HG03558 (cell line): ENCODE data around the gene A1BG.
A peak's percentile ranks its signal among the peaks of the same experiment; 100 is the strongest.
"Not testable (repeated sequence)": the region's sequence is repeated elsewhere in the genome, so short reads cannot be mapped to it uniquely, and the experiment has no call there.

Source experiments
- ATAC-seq: cut with Tn5 transposase; IDR thresholded peaks from one replicate; pipeline ENCODE4 v1.9.1; 2021; ENCODE audit warnings: moderate number of reproducible peaks; ENCODE audit not compliant: unreplicated experiment; ENCODE audit errors: extremely low read depth

A1BG gene

DNA sequence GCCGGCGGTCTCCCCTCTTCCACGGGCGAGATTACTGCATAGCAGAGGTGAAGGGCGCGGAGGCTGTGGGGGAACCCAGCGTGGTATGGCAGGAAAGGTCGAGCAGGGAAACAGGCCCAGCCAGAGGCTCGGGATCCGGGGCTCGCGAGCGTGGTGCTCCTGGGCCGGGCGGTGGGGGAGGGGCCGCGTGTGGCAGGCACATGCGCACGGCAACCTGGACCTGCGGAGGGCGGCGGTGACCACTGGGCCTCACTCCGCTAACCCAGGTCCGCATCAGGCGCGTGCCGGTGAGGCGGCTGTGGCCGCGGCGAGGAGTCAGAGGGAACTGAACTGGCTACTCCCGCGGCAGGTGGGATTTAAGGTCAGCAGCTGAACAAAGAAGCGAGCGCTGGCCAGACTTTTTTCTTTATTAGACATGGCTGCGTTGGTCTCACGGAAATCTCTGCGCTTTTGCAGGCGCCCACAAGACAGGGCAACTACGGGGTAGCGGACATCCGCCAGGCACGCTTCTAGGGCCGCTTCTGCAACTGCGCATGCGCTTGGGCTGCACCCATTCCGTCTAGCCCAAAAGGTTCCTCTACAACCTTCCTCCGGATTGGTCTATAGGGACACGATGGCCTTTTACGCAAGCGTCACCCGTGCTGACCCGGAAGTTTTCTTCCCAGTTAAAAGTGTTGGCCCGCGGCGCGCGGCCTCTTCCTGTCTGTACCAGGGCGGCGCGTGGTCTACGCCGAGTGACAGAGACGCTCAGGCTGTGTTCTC lies 33.5 kb upstream of the A1BG start, which contains the start of gene RPS5:
Gene RPS5 (plus strand): TSS at position 694 of the 762 bp plus-strand sequence. CDS start 869 bp downstream, outside the sequence.
- ATAC-seq = peak; percentile 64

DNA sequence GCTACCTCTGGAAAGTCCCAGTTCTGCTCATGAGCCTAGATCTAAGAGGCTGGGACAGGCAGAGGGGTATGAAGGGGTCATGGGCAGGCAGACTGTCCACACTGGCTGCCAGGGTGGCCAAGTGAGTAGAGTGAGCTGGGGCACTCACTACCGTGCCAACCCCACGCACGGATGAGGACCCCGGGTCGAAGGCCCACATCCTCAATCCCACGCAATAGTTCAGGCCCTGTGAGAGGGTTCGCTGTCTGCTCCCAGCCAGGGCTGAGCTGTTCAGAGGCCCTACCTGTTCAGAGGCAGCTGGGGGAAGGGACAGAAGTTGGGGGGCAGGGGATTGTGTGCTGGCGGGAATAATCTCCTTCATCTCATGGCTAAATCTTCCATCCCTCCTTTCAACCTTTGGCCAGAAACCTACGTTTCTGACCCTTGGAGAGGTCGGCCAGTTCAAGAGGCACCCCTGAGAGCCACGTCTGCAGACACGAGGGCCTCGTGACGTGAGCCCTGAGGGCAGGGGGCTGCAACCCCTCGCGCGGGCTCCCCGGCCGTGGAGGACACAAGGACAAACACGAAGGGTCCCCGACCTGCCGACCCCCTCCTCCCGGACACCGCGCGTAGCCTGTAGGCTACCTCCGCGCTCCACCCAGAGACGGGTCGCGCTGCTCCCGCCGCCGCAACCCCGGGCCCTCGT lies 32.7 kb upstream of the A1BG start:
- ATAC-seq = no peak

DNA sequence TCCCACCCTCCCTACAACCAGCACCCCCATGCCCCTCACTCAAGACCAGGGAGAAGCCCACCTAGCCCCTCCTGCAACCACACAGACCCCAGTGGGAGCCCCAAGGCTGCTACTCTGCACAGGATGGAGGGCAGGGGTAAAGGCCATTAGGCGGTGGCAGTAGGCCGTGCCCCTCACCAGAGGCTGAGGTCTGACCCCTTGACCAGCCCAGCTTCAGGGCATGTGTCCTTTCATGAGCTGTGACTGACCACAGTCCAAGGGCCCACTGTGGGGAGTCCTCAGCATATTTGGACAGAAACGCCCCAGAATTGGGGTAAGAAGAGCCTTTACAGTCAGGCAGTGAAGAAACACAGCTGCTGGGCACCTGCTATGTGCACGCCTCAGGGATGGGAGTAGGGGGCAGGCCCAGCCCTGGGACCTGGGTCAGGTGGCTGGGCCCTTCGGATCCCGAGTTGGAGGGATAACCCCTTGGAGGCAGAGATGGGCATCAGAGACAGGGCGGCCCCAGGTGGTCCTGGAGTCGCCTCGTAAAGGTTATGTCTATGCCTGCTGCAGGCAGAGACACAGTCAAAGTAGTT lies 32.1 kb upstream of the A1BG start:
- no peak for ATAC-seq

DNA sequence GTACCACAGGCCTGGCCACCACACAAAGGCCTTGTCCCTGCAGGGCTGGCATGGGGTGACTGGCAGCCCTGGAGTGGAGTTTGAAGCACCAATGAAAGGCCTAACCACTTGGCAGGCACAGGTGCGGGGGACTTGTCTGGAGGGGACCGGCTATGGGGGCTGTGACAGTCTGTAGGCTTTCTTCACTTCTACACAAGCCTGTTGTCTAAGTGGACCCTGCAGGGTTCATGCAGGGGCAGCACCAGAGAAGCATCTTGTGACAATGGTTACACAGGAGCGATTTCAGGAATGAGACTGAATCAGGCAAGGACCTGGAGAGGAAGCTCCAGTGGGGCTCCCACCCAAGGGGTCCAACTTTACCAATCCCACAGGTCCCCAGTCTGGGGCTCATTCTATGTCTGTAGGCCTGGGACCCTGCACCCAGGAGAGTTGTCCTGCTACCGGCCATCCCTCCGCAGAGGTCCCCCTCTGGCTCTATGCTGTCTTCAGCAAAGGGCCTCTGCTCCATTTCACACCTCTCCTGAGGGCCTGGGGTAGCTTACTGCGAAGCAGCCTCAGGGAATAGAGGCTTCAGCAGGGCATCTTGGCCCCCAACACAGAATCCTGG lies 29.8 kb upstream of the A1BG start:
- no peak for ATAC-seq

DNA sequence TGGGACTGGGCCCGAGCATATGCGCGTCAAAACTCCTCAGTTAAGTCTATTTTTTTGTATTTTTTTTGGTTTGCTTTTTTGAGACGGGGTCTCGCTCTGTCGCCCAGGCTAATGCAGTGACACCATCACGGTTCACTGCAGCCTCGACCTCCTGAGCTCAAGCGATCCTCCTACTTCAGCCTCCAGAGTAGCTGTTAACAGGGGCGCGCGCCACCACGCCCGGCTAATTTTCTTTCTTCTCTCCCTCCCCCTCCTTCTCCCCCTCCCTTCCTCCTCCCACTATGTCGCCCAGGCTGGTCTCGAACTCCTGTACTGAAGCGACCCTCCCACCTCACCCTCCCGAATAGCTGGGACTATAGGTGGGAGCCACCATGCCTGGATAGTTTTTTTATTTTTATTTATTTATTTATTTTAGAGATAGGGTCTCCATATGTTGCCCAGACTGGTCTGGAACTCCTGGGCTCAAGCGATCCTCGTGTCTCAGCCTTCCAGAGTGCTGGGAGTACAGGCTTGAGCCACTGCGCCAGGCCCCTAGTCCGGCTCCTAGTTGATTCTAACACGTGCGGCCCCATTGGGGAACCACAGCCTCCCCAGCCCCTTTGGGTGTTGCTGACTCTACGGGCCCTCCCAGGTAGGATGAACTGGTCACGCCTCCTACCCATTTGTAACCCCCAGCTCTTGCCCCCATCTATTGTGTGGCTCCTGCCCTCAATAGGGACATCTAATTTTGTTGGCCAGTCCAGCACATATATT lies 28.3 kb upstream of the A1BG start:
- no peak for ATAC-seq

DNA sequence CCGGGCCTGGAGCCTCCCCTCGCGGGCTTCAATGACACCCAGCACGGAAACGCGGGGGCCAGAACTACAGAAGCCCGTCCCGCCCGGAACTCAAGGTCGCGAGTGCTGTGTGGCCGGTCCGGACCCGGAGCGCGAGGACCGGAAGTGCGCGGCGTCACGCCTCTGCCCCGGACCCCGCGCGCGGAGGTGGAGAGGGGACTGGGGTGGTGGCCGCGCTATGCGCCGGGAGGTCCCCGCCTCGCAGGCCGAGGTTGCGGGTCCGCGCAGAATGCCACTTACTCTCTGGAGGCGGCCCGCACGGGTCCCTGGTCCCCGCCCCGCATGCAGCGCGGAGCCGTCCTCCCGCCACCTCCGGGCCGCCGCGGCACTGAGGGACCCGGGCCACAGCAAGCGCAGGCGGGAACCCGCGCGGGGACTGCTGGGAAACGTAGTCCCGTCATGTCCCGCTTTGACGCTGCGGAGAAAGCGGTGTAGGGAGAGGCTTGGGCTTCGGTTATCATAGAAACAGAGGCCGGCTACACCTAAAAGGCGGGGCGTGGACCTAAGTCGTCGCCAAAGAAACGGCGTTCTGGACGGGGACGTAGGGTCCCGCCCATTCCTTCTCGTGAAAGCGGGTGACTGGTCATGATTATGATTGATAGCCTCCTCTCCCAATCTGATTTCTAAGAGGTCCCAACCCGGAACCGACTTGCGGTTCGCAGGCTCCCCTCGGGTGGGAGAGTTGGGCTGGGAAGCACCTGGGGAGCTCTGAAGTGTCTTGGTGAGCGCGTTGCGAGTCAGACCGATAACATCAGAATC lies 27.6 kb upstream of the A1BG start, which contains the start of gene ZNF837:
Gene ZNF837 (minus strand): TSS at position 369 of the 798 bp plus-strand sequence. CDS start 11,698 bp downstream, outside the sequence.
- ATAC-seq = peak; percentile 70

DNA sequence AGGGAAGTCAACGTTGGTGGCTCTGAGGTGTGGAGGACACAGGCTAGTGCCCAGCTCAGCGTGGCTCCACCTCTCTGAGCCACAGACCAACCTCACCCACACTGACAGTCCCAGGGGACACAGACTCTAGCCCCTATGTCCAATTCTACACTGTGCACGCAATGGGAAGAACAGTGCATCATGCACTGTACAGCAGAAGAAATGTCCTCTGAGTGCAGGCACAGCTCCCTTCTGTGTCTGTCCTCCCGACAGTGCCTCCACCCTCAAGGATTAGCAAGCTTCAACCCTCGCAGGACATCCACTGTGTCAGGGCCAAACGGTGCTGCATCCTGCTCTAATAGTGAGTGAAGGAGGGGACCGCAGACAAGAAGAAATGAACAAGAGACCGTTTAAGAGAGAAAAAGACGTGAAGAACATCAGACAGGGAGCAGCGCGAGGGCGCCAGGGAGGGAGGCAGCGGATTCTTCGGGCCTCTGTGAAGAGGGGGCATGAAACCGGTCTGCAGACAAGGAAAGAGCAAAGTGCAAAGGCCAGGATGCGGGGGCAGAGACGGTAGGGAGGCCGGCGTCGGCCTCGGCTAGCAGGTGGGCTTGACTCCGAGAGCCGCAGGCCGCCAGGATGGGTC lies 26.9 kb upstream of the A1BG start:
- ATAC-seq = no peak

DNA sequence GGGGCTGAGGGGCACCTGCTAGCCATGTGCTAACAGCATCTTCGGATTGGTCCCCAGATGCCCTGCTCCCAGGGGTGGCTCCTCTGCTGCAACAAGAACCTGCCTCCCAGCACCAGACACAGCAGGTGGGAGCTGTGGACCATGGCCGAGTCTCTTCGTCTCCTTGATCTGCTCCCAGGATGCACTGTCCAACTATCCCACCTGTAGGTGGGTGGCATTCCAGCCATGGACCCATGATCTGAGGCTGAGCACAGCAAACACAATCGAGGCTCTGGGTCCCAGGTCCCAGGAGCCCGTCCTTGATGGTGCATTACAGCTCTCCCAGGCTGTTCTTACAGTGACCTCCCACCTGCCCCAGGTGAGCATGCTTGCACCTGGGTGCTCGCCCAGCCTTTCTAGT lies 26.0 kb upstream of the A1BG start:
- ATAC-seq = no peak

DNA sequence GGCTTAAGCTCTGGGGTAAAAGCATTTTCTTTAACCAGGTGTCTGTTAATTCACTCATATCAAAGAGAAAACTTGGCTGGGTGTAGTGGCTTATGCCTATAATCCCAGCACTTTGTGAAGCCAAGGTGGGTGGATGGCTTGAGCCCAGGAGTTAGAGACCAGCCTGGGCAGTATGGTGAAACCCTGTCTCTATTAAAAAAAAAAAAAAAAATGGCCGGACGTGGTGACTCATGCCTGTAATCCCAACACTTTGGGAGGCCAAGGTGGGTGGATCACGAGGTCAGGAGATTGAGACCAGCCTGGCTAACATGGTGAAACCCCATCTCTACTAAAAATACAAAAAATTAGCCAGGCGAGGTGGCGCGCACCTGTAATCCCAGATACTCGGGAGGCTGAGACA lies 23.4 kb upstream of the A1BG start:
- ATAC-seq = not testable (repeated sequence)

DNA sequence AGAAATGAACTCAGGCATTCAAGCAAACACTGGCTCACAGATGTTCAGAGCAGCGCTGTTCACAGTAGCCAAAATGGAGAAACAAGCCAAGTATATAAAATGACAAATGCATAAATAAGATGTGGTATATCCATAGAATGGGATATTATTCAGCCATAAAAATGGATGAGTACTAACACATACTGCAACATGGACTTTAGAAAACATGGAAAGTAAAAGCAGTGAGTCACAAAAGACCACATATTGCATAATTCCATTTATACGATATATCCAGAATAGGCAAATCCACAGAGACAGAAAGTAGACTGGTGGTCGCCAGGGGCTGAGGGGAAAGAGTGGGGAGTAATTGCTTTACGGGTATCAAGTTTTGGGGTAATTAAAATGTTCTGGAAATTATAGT lies 20.9 kb upstream of the A1BG start:
- no peak for ATAC-seq

DNA sequence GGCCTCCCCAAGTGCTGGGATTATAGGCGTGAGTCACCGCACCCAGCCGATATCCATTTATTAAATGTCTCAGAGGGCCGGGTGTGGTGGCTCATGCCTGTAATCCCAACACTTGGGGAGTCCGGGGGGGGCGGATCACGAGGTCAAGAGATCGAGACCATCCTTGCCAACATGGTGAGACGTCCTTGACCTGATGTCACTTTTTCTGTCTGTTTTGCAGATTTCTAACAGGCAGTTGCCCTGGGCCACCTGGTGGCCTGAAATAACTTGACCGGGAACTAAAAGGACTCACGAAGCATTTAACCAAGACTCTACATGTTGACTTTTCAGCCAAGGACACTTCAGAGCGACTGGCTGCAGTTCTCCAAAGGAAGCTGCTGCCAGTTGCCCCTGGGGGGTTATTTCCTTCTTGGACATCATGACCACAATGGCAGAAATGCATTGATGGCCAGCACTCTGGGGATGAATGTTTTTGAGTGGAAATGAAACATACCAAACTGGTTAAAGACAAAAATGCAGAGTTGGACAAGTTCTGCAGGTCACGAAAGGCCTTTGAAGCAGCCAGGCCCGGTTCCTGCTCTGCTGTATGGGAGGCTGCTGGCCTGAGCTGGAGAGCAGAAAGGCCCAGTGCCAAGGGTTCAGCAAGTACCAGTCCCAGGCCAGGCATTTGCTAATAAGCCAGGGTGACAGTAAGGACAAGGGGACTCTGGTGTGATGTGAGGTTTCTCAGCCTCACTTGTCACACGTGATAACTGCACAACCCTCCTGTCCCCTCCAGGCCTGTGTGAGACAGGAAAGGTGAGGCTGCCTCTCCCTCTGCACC lies 19.2 kb upstream of the A1BG start:
- ATAC-seq = no peak

DNA sequence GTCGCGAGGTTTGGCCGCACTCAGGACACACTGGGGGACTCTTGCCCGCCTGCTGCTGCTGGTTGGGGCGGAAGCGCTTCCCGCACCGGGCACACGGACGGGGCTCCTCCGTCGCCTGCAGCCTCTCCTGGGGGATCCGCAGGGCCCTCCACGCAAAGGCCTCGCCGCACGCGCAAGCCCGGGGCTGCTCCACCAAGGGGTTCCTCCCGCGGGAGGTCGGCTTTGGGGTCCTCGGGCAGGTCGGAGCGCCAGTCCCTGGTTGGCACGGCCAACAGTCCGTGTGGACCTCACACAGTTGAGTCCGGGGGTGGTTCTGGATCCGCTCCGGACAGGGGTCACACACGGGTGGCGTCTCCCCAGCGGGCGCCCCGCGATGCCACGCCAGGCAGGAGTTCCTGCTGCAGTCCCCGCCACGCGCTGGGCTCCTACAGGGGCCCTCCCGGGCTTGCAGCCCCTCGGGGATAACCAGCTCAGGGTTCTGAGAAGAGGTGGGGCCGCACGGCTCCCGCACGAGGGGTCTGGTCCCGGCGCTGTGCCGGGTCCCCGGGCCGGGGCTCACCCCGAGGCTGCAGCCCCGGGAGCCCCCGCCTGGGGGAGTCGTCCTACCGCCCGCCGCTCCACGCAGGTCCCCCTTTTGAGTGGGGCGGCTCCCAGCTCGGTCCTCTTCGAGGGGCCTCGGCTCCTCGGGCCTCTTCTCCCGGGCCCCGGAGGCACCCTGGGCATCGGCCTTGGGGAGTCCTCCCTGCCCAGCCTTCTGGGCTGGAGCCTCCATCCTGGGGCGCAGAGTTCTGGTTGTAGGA lies 15.5 kb upstream of the A1BG start:
- ATAC-seq = no peak

DNA sequence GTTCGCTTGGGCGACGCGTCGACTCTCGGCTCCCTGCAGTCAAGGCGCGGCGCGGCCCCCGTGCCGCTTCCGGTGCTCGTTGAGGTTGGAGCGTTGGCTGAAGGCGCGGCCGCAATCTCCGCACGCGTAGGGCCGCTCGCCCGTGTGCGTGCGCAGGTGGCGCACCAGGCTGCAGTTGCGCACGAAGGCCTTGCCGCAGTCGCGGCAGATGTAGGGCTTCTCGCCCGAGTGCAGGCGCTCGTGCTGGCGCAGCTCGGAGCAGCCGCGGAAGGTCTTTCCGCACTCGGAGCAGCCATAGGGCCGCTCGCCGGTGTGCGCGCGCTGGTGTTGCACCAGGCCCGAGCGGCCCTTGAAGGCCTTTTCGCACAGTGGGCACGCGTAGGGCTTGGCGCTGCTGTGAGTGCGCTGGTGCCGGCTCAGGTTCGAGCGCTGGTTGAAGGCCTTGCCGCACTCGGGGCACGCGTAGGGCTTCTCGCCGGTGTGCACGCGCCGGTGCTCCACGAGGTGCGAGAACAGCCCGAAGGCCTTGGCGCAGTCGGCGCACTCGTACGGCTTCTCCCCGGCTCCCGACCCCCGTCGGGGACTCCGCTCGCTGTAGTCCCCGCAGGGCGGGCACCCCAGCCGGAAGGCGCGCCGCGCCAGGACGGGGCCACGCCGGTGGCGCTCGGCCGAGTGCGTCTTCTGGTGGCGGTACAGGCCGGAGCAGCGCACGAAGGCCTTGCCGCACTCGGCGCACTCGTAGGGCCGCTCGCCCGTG lies 14.6 kb upstream of the A1BG start:
- ATAC-seq = no peak

DNA sequence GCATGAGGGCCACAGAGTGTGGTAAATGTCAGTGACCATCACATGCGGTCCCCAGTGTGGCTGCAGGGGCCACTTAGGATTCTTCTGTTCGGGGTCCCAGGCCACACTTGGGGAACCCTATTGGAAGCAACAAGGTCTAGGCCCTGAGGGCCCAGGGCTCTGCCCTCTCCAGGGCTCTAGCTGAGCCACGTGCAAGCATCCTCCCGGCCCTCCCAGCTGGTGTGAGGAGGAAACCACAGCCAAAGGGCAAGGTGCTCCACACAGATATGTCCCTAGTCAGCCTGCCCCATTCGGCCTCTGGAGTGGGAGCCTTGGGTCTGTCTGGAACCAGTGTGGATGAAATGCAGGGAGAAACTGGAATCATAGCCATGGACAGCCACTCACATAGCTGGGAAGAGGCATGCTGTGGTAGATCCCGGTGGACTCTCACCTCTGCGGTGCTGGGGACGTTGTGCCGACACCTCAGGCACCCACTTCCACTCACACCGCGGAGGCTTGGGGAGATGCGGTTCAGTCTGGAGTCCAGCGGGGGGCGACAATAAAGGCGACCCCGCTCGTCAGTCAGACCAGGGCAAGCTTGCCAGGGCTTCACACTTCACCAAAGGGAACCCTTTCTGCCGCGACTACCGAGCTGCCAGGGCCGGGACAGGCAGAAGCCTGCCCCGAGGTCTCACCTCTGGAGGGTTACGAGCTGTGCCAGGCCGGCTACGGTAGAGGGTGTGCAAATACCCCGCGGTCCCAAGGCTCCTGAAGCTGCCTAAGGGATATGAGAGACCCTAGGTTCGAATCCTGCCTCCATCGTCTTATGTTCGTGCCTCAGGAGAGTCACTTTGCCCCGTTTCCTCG lies 13.5 kb upstream of the A1BG start:
- no peak for ATAC-seq

DNA sequence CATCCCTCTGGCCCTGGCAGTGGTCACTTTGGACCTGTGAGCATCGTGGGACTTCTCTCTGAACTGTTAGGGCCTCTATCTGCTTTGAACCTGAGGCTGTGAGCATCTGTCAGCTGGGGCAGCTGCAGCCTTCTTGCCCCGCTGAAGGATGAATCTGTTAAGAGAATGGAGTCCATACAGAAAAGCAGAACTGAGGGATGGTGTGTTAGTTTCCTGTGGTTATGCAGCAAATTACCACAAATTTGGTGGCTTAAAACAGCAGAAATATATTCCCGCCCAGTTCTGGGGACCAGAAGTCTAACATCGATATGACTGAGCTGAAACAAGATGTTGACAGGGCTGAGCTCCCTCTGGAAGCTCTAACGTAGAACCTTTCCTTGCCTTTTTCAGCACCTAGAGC lies 10.9 kb upstream of the A1BG start:
- ATAC-seq = no peak
